Epithelial cell of prostate (primary cell): ENCODE data around the gene TGFBR1.

Source experiments
- DNase-seq: peaks from one replicate; pipeline ENCODE4 v3.0.0-alpha.2; 2011; ENCODE audit warnings: low read depth, low spot score
- H3K27ac ChIP-seq: fragments of 450-650 bp; 2 replicates; pipeline ENCODE4 v1.5.1; 2017; ENCODE audit warnings: mild to moderate bottlenecking

Gene TGFBR1

DNA sequence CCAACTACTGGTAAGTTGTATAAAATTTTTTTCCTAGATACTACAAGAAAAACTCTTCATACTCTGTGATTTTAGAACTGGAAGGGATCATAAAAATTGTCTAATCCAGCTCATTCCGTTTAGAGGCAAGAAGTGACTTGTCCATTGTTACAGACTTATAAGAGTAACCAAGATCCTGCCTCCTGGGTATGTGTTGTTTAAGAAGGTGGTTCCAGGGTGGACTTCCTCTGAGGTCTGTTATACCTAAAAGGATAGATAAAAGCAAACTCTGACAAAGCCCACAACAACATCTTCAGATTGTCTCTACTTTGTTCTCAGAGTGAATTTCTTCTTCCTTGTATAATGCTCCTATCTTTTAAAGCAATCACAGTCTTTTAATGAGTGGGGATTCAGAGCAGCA lies 24.2 kb downstream of the TGFBR1 start:
- no peak for DNase-seq
- H3K27ac ChIP-seq: peak overlapping the region; percentile 93

DNA sequence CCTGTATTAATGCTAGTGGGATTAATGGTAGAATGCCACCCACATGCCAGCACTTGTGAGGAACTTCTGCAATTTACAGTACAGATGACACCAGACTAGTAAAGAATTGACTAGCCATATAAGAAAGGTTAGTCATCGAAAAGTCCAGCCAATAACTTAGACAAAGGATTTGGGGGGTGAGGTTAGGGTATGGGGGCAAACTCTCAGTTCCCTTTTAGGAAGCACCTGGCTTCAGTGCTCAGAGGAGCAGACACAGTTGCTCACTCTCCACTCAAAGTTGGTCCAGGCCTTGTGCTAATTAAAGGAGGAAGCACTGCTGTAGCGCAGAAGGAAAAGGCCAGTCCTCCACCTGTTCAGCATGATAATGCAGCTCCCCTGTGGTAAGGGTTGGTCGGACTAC lies 25.2 kb downstream of the TGFBR1 start:
- no peak for DNase-seq
- peak overlapping the region; percentile 93 for H3K27ac ChIP-seq

DNA sequence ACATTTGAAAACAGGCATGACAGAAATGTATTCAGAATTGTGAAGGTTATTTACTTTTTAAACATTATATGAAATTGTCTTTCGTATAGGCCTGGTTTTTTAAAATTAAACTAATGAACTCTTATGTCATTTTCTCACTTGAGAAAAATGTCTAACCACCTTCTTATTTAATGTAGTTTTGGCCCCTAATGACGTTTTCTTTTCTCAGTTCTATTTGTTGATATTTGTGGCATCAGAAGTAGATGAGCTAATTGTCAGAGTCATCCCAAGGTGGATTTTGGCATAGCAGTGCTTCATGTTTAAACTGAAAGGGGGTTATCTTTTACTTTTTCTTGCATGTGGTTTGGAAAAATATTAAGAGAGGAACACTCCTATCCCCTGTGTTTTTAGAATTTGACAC lies 28.2 kb downstream of the TGFBR1 start:
- DNase-seq: no peak
- no peak overlapping the region for H3K27ac ChIP-seq

DNA sequence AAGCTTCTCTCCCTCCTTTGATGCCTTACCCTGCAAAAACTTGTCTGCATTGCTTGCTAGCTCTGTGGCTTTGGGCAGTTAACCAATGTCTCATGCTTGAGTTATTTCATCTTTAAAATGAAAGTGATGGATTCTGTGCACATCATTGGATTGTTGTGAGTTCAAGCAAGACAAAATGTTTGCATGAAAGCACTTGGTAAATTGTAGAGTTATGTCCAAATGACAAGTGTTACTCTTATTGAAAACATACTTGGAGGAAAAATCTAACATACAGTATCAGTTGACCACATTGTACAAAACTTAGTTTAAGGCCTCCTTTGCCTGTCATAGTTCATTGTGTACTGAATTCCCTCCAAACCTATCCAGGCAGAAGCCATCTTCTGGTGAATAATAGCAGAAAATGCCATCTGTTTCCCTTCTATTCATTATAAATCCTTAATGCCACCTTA lies 30.0 kb downstream of the TGFBR1 start:
- no peak overlapping the region for H3K27ac ChIP-seq
- DNase-seq: no peak

DNA sequence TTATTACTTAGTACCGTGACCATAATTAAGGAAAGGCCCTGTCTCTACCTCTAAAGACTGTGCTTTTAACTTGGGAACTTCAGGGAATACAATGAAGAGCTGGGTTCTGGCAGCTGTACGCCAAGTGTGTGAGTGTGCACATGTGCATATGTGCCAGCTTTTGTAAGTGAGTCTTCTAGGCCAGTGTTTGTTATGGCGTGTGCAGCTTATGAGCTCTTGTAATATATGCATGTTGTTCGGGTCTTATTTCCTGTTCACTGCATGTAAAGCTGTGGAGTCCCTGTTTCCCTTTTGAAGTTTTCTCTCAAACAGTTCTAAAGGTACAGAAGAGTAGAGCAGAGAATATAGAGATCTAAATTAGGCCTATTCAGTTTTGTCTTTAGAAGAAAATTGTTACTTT lies 30.5 kb downstream of the TGFBR1 start:
- no peak overlapping the region for H3K27ac ChIP-seq
- no peak for DNase-seq

DNA sequence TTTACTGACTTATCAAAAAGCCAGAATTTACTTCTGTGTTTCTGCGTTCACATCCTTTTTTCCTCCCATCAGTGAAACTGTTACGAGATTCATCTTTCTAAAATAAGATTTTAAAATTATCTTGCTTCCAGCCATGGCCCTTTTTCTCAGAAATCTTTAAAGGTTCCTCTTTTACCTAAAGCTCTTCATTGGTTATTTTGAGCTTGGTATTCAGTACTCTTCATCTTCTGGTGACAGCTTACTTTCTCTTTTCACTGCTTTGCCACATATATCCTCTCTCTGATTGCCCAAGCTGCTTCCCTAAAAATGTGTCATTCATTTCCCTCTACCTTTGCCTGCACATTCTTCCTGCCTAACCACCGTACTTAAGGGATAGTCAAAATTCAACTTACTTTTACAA lies 32.3 kb downstream of the TGFBR1 start:
- no peak overlapping the region for H3K27ac ChIP-seq
- no peak for DNase-seq

DNA sequence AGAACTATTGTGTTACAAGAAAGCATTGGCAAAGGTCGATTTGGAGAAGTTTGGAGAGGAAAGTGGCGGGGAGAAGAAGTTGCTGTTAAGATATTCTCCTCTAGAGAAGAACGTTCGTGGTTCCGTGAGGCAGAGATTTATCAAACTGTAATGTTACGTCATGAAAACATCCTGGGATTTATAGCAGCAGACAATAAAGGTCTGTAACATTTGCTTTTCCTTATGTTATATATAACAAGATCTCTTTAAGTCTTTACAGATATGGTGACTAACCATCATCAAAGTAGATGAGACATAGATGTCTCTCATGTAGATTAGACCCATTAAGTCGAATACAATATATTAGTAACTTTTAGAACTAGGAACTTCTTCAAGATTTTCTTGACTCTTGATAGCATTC lies 33.0 kb downstream of the TGFBR1 start:
- H3K27ac ChIP-seq: no peak overlapping the region
- DNase-seq: no peak

DNA sequence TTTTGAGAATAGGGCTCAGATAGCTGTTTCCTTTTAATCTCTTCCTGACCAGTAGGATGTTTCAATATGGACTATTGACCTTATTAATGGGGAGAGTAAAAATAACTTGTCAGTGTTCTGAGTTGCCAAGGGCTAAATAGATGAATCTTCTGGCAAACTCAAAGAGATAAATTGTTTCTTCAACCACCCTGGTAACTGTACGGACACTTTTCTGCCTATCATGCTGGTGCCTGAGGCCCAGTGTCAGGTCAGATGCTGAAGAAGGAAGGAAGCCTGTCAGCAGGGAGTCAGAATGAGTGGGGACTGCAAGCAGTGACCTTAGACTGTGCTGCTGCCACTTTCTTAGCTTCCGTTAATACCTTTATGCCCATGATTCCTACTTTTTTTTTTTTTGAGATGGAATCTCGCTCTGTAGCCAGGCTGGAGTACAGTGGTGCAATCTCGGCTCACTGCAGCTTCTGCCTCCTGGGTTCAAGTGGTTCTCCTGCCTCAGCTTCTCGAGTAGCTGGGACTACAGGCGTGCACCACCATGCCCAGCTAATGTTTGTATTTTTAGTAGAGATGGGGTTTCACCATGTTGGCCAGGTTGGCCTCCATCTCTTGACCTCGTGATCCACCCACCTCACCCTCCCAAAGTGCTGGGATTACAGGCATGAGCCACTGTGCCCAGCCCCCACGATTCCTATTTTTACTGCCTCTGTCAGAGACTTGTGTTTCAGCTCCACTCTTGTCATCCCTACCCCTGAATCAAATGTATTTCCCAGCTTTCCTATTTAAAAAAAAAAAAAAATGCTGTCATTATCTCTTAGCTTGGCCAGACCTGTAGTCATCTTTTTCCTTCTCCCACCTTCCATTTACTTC lies 33.7 kb downstream of the TGFBR1 start:
- DNase-seq: no peak
- no peak overlapping the region for H3K27ac ChIP-seq

DNA sequence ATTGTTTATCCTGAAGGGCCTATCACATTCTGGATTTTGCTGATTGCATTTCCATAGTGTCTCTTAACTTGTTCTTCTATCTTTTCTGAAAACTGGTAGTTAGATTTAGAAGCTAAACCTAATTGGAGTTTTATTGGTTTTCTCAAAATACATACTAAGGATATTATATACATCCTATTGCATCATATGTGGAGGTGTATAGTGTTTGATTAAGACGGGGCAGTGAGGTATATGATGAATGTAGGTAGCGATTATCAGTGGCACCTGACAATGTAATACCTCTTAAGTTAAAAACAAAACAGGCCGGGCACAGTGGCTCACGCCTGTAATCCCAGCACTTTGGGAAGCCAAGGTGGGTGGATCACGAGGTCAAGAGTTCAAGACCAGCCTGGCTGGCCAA lies 35.0 kb downstream of the TGFBR1 start:
- H3K27ac ChIP-seq: no peak overlapping the region
- DNase-seq: no peak

DNA sequence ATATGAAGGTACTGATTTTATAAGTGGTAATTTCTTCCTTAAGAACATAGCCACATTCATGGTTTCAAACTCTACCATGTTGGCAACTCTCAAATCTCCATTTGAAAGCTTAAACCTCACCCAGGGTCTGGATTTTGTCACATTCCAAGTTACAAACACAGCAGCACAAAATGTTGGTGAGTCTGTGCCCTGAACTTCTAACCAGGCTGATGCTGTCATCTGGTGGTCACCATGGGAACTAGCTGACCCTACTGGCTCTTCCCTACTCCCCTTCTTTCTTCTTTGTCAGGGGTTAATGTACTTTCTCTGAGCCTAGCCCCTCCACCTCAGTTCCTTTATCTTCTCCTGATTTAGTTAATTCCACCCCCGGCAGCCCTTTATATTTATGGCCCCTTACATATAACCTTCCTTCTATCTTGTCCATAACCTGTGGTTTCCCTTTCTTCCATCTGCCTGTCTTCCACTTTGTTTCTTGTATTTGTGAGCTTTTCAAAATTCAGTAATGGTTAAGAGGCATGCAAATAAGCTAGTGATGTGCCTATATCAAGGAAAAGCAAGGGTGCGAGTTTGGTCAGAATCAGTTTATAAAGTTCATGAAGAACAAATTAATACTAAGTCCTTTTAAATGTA lies 35.9 kb downstream of the TGFBR1 start:
- H3K27ac ChIP-seq: no peak overlapping the region
- DNase-seq: no peak

DNA sequence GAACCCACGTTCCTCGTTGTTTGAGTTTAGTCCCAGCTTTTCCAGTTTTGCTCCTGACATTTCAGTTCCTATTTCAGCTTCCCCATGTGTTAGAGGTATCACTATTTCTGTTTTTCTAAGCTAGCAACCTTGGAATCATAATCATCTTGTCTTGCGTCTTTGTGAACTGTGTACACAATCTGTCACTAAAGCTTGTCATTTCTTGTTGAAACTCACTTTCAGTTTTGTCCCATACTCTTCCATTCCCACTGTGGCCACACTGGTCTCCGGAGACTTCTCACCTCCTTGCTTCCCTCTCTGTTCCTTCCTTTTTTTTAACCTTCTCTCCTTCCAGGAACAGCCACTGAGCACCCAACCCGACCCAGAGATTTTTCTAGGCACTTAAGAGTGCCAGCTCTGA lies 36.9 kb downstream of the TGFBR1 start:
- no peak for DNase-seq
- no peak overlapping the region for H3K27ac ChIP-seq

DNA sequence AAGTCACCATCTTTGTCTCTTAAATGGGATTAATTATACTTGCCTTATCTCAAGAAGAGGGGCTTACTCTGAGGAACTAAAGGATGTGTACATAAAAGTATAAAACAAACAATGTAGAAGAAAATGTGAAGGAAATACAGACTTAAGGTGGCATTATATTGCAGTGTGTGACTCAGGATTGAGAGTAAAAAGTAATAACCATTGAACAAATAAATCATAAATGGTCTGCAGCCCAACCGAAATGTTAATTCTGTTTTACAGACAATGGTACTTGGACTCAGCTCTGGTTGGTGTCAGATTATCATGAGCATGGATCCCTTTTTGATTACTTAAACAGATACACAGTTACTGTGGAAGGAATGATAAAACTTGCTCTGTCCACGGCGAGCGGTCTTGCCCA lies 37.4 kb downstream of the TGFBR1 start:
- H3K27ac ChIP-seq: no peak overlapping the region
- DNase-seq: no peak

DNA sequence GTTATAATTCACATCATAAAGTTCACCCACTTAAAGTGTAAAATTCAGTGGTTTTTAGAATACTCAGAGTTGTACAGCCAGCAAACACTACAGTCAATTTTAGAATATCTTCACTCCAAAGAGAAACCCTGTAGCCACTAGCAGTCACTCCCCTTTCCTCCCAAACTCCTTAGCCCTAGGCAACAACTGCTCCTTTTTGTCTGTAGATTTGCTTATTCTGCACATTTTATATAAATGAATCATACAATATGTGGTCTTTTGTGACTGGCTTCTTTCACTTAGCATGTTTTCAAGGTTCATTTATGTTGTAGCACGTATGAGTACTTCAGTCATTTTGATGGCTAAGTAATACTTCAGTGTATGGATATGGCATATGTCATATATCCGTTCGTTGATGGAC lies 38.7 kb downstream of the TGFBR1 start:
- no peak overlapping the region for H3K27ac ChIP-seq
- DNase-seq: no peak

DNA sequence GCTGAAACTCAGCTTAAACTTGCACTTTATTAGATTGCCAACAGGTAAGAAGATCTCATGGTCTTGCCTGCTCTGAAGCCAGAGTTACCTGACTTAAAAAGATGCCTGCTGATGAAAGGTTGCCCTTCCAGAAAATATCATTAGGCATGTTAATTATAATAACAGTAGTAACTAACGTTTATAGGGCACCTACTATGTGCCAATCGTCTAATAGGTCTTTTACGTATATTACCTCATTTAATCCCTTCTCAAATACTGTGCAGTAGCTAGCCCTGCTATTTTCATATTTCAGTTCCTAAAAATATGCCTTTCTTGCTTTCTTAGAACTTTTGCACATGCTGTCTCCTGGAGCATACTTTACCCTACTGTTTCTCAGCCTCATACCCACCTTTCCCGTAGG lies 40.1 kb downstream of the TGFBR1 start:
- H3K27ac ChIP-seq: no peak overlapping the region
- no peak for DNase-seq

DNA sequence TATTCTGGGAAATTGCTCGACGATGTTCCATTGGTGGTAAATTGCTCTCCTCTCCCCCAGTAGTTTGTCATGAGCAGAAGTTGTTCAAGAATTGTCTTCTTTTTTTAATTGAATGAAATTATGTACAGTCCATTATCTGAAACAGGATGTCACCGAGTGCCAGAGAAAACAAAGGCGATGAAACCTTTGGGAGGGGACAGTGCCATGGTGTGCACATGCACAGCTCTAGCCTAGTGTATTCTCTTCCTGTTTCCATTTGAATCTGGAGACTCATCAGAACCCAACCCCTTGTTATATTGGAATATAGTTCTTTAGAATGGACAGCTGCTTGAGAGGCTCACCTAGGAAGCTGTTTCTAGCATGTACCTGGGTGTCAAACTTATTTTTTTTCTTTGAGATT lies 41.7 kb downstream of the TGFBR1 start:
- H3K27ac ChIP-seq: no peak overlapping the region
- DNase-seq: no peak

DNA sequence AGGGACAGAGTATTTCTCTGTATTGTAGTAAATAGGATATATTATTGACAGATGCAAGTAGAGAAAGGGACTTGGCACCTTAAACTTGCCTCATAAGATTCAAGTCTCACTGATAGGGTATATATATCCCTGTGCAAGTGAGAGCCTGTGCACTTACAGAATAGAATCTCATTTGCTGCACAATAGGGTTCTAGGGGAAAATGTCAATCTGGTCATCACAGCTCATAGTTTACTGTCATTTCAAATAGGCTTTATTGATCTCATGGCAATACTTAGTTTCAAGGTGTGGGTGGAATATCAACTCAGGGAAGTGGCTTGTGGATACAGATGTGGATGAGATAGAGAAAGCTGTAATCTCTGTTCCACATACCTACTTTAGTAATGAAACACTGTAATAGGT lies 42.3 kb downstream of the TGFBR1 start:
- DNase-seq: no peak
- no peak overlapping the region for H3K27ac ChIP-seq

DNA sequence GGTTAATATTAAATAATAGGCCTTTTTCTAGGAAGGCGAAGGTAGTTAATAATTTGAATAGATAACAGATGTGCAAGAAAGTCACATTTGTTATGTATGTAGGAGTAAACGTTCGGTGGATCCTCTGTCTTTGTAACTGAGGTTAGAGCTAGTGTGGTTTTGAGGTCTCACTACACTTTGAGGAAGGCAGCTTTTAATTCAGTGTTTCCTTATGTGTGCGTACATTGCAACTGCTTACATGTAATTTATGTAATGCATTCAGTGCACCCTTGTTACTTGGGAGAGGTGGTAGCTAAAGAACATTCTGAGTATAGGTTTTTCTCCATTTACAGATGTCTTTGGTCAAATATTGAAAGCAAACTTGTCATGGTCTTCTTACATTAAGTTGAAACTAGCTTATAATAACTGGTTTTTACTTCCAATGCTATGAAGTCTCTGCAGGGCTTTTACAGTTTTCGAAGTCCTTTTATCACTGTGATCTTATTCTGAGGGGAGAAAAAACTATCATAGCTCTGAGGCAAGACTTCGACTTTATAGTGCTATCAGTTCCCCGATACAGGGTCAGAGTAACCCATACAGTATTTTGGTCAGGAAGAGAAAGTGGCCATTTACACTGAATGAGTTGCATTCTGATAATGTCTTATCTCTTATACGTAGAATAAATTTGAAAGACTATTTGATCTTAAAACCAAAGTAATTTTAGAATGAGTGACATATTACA lies 45.7 kb downstream of the TGFBR1 start:
- no peak overlapping the region for H3K27ac ChIP-seq

DNA sequence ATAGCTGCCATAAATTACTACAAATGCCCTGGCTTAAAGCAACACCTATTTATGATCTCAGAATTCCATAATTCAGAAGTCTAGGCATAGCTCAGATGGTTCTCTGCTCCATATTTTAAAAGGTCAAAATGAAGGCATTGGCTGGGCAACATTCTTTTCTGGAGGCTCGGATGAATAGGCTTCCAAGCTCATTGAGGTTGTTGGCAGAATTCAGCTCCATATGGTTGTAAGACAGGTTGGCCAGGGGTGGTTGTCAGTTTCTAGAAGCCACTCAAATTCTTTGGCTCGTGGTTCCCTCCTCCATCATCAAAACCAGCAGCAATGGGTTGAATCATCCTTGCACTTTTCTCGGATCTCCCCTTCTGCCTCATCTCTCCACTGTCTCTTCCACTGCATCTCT lies 49.4 kb downstream of the TGFBR1 start:
- H3K27ac ChIP-seq: no peak overlapping the region
- DNase-seq: no peak

More for the DNA sequence above, 45.7 kb downstream of the TGFBR1 start:
- DNase-seq: no peak

DNA sequence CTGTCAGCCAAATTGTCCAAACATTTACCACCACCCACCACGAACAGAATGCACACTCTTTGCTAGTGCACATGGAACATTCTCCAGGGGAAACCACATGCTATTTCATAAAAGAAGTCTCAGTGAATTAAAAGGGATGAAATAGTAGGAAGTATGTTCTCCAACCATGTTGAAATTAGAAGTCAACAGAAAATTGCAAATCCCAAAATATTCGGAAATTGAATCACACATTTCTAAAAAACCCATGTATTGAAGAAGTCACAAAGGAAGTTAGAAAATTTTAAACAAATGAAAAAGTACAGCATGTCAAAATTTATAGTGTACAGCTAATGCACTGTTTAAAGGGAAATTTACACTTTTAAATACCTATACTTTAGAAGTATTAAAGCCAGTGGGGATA lies 50.8 kb downstream of the TGFBR1 start:
- no peak for DNase-seq
- no peak overlapping the region for H3K27ac ChIP-seq

DNA sequence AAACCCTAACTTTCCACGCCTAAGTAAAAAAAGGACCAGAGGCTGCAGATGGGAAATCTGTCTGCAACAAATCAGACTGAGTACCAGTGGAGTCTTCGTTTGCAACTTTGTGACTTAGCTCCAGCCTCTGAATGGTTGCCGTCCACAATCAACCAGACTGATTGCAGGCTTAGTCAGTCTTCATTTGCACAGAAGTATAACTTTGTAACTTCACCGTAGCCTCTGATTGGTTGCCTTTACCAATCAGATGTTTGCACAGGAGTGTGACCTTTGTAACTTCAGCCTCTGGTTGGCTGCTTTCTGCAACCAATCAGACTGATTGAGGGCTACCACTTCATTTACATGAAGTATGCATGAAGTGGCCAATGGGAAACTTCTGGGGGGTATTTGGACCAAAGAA lies 53.7 kb downstream of the TGFBR1 start:
- no peak for DNase-seq
- H3K27ac ChIP-seq: no peak overlapping the region

DNA sequence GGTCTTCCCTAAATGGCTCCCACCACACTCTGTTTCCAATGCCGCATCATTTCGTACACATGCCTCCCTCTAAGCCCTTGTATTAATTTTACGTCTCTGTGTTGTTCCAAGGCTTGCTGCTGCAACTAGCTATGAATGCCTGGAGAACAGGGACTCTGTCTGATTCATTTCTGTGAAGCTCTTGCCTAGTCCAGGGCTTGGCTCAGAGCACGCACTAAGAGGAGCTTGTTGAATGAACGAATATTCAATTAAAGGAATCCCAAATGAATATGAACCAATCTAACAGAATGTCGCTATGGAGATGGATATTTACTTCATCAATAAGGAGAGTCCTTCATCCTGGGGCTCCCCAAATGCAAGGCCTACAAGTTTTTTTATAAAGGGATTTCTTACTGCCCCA lies 55.3 kb downstream of the TGFBR1 start:
- DNase-seq: no peak

More for the DNA sequence above, 55.3 kb downstream of the TGFBR1 start:
- no peak overlapping the region for H3K27ac ChIP-seq
